Measurements from ENCODE around the gene CMC2.

- TF ChIP-seq CTCF (IDR thresholded peaks at IDR 0.05; ENCODE audit: low read depth, low read length, poor library complexity, severe bottlenecking): no peak
- no peak for TF ChIP-seq EZH2phosphoT487 (IDR thresholded peaks at IDR 0.05; ENCODE audit: borderline replicate concordance, low read length)
Observed at GRCh38 chr16:80993307-80993706, 13.4 kb downstream of the CMC2 start.
